ENCODE data around the gene NHERF2. TPM values are rescaled to one million over a fixed set of nuclear protein-coding genes. Genes with fewer than 3 reads are reported as not detected.

The NHERF2 gene
- total and polyA plus RNA-seq, 12 donors: 94.3 to 640 (median 183) TPM

DNA sequence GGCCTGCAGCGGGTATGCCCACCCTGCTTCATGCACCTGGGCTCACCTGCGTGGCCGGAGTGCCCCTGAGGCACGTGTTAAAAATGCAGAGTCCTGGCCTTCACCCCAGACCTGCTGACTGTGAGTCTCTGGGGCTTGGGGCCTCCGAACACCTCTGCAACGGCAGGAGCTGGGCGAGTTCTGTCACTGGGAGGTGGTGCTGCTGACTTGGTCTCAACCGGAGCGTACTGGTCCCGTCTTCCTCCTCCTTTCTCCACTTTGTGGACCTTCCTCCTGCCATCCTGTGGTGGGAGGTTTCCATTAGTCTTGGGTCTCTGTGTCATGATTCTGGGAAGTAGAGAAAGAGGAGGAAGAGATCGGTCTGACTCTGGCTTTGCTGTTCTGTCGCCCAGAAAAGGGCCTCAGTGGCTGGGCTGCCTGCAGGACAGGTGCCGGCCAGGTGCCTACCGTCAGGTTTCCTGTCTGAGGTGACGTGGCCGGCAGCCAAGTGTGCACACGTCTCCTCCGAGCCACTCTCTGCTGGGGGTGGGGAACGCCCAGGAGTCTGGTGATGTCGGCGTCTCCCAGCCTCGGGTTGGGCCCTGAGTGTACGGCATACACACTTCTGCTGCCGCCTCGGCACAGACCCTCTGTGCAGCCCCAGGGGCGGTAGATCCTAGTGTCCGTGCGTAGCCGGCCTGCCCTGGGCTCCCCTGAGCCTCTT is 28.0 kb downstream of the NHERF2 start:
- WGBS, 2 donors: 93 to 95% methylated on average over 29 of the region's 29 CpGs
- TF ChIP-seq, protein P1, sequence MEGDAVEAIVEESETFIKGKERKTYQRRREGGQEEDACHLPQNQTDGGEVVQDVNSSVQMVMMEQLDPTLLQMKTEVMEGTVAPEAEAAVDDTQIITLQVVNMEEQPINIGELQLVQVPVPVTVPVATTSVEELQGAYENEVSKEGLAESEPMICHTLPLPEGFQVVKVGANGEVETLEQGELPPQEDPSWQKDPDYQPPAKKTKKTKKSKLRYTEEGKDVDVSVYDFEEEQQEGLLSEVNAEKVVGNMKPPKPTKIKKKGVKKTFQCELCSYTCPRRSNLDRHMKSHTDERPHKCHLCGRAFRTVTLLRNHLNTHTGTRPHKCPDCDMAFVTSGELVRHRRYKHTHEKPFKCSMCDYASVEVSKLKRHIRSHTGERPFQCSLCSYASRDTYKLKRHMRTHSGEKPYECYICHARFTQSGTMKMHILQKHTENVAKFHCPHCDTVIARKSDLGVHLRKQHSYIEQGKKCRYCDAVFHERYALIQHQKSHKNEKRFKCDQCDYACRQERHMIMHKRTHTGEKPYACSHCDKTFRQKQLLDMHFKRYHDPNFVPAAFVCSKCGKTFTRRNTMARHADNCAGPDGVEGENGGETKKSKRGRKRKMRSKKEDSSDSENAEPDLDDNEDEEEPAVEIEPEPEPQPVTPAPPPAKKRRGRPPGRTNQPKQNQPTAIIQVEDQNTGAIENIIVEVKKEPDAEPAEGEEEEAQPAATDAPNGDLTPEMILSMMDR (IDR thresholded peaks at IDR 0.05): no peak
- Histone ChIP-seq H3K27ac (no peak overlapping the region), H3K9me3 (no peaks in the 10 kb centered on the region), H3K27me3 (no peaks in the 10 kb centered on the region), H3K36me3 (peaks cover 4 to 97% (median 37%) of the 10 kb centered on the region in 9 donors), H3K4me1 (peaks cover 0 to 4% (median 0%) of the 10 kb centered on the region in 9 donors), H3K4me3 (no peak overlapping the region)
- DNase-seq (no peak), ATAC-seq (no peak)
- intact Hi-C loops (cut with DNase I): loop anchor here in 4 of 10 donors (5.0 kb wide), 2 partner anchors 32 to 33 kb away; no protein-coding TSS in a partner anchor

DNA sequence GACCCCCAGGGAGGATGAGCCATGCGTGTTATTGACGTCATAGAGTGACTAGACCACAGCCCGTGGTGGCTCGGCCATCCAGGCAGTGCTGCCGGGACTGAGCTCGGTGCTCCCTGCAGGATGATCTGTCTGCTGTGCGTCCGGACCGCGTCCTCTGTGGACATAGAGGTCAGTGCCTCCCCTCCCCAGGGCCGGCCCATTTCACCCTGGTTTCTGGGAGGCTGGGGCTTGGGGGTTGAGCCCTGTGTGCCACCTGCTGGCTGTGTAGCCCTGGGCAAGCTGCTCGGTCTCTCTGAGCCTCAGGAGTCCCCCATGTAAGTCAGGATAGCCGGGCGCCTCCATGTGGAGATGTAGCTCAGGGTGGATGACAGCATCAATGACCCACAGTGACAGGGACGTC is 29.4 kb downstream of the NHERF2 start:
- TF ChIP-seq, protein P1 (IDR thresholded peaks at IDR 0.05): peak; percentile 6 to 45 (median 27)
- no peak overlapping the region for H3K27ac ChIP-seq
- H3K4me3 ChIP-seq: no peak overlapping the region
- no peaks in the 10 kb centered on the region for H3K27me3 ChIP-seq
- no peak for DNase-seq
- H3K4me1 ChIP-seq: peaks cover 0 to 4% (median 0%) of the 10 kb centered on the region in 9 donors
- 62 to 64% methylated on average over 15 of the region's 15 CpGs for WGBS, 2 donors
- H3K36me3 ChIP-seq: peaks cover 4 to 97% (median 35%) of the 10 kb centered on the region in 9 donors
- ATAC-seq: peak in 6 of 8 donors; percentile 18 to 43 (median 36)
- H3K9me3 ChIP-seq: no peaks in the 10 kb centered on the region
- intact Hi-C loops (cut with DNase I): loop anchor here in 2 of 10 donors (5.0 kb wide), 1 partner anchor 34 kb away; no protein-coding TSS in a partner anchor

DNA sequence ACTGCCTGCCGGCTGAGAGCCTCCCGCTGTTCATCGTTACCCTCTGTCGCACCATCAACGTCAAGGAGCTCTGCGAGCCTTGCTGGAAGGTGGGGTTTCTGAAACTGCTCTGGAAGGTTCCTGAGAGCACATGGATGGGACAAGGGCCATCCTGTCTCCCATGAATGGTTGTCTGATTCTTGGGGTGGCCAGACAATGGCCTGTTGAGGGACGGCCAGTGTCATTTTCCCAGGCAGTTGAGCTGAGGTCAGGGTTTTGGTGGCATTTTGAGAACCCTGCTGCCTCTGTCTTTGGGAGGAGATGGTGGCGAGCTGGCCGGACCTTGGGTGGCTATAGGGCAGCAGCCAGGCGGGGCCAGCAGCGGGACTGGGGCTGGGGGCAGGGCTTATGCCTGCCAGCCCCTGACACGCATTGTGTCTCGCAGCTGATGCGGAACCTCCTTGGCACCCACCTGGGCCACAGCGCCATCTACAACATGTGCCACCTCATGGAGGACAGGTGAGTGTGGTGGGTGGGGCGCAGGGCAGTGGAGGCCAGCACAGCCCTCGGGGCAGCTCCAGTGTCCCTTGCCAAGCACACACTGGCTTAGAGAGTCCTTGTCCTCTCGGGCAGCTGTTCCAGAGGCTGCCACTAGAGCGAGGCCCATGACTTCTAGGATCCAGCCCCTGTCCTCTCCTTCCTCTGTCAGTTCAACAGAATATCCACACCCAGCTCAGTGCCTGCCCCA is 30.1 kb downstream of the NHERF2 start:
- TF ChIP-seq, protein P1 (IDR thresholded peaks at IDR 0.05): peak in 3 of 9 donors; percentile 6 to 27 (median 11)
- peak in 3 of 8 donors; percentile 15 to 56 (median 17) for ATAC-seq
- Histone ChIP-seq H3K9me3 (no peaks in the 10 kb centered on the region), H3K4me3 (no peak overlapping the region), H3K4me1 (peaks cover 0 to 4% (median 0%) of the 10 kb centered on the region in 9 donors), H3K27ac (no peak overlapping the region), H3K36me3 (peaks cover 4 to 97% (median 33%) of the 10 kb centered on the region in 9 donors), H3K27me3 (no peaks in the 10 kb centered on the region)
- DNase-seq: no peak
- intact Hi-C loops (cut with DNase I): loop anchor here in 2 of 10 donors (5.0 kb wide), 1 partner anchor 35 kb away; no protein-coding TSS in a partner anchor
- WGBS, 2 donors: 89 to 90% methylated on average over 19 of the region's 19 CpGs

DNA sequence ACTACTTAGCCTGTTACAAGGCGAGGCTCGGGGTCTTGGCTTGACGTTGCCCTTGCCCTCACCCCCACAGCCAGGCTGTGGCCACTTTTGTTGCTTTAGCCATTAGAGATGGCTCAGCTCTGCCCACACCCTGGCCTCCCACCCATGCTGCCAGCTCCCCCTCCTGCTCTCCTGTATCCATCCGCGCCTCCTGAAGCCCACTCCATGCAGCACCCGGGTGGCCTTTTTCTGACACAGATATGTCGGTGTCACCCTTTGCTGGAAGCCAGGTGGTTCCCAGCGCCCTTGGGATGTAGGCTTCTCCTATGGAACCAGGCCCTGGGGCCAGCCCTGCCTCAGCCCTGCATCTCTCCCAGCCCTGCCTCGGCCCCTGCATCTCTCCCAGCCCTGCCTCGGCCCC is 30.7 kb downstream of the NHERF2 start:
- ATAC-seq (no peak), DNase-seq (no peak)
- Histone ChIP-seq H3K27me3 (no peaks in the 10 kb centered on the region), H3K4me3 (no peak overlapping the region), H3K9me3 (no peaks in the 10 kb centered on the region), H3K4me1 (peaks cover 0 to 4% (median 0%) of the 10 kb centered on the region in 9 donors), H3K27ac (no peak overlapping the region), H3K36me3 (peaks cover 4 to 97% (median 37%) of the 10 kb centered on the region in 9 donors)
- 91 to 96% methylated on average over 10 of the region's 10 CpGs for WGBS, 2 donors
- intact Hi-C loops (cut with DNase I): loop anchor here in 2 of 10 donors (5.0 kb wide), 1 partner anchor 35 kb away; no protein-coding TSS in a partner anchor
- TF ChIP-seq, protein P1 (IDR thresholded peaks at IDR 0.05): no peak
